NCI-H2227 treated with DMSO at 0.1 percent for 48 hours (cell line): ENCODE results near the gene GRID2.
"Not testable (repeated sequence)": the region's sequence is repeated elsewhere in the genome, so short reads cannot be mapped to it uniquely, and the experiment has no call there.

Source experiments
- DNase-seq: peaks from one replicate; lab custom pipeline; 2025; lab: John Stamatoyannopoulos, UW

Gene GRID2

DNA sequence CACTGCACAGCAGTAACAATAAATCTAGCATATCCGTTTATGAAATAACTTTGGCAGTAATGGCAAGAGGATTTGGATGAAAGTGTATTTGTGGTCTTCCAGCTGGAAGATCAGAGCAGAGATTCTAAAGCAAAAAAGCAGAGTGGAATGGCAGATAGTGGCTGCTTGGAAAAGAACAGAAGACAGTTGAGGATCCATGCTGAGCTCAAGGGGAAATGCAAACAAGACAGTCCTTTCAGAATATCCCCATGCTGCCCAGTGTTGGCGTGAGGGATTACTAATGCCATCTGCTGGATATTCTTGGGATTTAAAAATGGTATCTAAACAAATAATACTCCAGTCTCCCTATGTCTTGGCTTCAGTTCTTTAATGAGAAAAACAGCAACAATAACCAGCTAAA is 895.7 kb downstream of the GRID2 start:
- DNase-seq: peak; percentile 62

DNA sequence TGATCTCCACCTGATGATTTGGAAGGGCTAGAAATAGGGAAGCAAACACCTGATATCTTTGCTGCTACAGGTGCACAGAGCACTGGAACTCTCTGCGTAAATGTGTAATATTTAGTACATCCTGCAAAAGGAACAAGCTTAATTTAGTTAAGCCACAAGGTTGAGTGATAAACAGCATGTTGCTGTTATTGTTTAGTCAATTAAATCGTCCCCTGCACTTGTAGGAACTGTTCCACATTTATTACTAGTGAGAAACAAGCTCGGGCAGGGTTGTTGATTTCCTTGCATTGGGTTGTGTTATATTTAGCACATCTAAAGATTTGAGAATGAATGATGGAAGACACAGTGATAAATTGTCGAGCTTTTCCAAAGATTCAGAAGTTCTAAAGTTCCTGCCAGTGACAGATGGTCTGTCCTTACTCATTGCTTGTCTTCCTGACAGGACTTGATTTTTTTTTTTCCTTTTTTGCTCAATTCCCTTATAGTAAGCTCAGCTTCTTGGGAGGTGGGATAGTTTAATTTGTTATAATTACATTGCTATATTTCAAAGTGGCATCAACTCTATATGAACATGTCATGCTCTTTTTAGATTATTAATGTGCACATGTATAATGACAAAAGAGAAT is 897.8 kb downstream of the GRID2 start:
- DNase-seq: no peak

DNA sequence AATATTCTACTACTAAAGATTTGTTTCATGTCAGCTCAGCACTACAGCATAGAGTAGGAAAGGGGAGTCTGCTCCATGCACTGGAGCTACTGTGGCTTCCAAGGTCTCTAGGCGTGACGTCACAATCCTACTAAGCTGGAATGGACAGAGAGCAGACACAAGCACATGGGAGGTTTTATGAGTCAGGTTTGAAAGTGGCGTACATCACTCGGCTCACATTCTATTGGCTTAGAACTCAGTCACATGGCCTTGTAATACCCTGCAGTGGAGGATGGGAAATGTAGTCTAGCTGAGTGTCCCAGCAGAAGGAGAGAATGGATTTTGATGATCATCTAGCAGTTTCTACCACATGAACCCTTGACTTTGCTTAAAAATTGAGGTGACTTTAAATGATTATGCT is 899.9 kb downstream of the GRID2 start:
- no peak for DNase-seq

DNA sequence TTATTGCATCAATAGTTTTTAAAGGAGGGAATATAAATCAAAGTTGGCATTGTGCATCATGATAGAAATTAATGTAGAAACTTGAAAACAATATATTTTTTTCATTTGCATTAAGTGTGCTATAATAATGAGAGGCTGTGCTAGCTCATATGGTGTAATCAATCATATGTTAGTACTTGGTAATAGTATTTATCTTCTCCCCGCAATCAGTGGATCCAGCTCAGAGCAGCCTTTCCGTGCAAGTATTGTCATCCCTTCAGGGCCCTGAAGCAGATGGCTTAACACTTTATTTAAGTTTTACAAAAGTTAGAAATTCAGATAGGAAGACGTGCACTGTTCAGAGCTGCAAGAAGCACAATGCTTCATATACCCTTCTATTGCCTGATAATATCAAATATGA is 908.5 kb downstream of the GRID2 start:
- DNase-seq: no peak

DNA sequence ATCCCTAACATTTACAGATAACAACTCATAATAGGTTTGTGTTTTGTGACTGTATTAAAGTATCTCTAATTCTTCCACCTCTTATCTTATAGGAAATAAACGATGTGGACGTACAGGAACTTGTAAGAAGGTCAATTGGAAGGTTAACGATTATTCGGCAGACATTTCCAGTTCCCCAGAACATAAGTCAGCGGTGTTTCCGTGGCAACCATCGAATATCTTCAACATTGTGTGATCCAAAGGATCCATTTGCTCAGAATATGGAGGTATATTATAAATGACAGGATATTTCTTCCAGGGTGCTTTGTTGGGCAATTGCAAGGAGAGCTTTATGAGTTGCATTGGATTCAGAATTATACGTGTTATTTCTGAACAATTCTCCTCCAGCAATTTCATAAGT is 912.9 kb downstream of the GRID2 start:
- no peak for DNase-seq

DNA sequence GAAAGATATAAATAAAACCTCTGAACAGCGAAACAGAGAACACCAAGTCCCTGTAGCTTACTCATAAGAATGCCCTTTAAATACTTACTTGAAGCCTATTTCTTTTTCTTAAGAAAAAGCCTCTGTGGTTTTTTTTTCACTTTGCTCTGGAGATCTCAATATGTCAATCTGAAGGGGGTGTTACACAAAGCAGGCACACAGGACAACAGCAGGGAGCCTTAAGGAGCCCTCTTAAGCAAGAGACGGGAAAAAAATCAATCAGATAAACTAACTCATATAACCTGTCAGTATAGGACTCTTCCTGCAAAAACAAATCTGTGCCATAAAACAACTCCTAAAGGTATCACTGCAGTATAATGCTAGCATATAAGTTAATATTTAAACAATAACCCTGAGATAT is 913.7 kb downstream of the GRID2 start:
- DNase-seq: peak; percentile 43

DNA sequence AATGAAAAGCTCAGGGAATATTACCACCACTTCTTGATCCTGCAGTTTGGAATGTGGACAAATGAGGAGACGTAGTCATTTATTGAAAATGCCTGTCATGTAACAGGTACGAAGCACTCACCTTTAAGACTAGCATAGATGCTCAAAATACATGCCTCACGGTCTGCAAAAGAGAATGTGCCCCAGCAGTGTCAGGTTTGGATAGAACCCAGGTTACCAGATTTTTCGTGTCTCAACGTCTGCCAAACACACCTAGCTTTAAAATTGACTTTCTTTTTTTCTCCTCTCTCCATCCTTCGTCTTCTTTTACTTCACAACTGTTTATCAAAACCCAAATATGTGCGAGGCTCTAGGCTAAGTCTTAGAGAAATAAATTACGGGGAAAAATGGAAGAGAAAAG is 918.0 kb downstream of the GRID2 start:
- no peak for DNase-seq

DNA sequence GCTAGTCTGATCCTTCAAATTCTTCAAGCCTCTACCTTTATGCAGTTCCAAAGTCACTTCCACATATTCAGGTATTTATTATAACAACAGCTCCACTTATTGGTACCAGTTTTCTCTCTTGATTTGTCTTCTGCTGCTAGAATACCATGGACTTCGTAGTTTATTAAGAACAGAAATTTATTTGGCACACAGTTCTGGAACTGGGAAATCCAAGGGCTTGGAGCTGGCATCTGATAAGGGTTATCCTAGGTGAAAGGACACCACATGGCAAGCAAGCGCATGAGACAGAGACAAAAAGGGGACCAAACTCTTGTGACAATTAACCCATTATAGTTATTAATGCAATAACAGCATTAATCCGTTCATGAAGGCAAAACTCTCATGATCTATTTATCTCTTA is 924.3 kb downstream of the GRID2 start:
- no peak for DNase-seq

DNA sequence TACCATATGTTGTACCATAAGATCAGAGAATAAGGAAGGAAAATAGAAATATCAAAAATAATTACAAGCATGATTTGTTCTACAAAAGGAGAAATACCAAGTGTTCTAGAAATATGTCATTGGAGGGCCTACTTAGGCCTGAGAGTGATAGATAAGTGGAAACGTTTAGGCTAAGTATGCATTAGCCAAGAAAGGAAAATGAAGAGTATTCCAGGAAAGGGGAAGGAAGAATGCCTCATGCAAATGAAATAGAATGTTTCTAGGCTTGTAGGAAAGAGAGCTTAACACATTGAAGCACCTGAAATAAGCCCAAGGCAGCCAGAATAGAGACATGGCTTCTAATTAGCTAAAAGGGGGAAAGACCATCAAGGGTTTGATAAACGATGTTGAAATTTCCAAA is 929.1 kb downstream of the GRID2 start:
- no peak for DNase-seq

DNA sequence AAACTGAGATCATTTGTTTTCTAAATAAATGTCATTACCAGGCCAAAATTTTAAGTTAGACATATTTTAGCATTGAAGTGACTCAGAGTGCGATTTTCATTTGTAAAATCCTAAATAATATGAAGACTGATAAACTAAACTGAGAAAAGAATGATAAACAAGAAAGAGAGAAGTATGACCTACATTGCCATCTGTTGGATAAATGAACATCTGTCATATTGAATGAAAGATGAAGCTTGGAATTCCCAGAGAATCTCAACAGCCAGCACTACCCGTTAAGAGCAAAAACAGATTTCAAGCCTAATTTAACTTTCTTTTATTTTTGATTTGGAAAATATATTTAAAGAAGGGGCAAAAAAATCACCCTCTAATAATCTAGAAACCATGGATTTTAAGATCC is 933.8 kb downstream of the GRID2 start:
- no peak for DNase-seq

DNA sequence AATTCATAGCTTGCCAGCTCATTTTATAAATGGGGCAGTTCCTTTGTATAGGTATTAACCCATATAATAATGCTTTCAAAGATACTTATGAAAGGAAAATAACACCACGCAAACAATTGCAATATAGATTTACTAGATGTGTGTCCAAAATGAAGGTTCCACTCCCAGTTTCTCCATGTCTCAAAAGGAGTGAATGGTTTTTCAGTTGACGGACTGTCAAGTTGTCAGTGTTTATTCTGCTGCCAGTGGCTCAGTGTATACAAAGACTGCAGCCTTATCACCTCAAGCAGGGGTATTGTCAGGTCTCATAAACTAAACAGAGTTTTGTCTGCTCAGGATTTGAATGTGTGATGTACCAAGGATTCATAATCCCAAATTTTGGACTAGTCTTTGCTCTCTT is 939.5 kb downstream of the GRID2 start:
- DNase-seq: no peak

DNA sequence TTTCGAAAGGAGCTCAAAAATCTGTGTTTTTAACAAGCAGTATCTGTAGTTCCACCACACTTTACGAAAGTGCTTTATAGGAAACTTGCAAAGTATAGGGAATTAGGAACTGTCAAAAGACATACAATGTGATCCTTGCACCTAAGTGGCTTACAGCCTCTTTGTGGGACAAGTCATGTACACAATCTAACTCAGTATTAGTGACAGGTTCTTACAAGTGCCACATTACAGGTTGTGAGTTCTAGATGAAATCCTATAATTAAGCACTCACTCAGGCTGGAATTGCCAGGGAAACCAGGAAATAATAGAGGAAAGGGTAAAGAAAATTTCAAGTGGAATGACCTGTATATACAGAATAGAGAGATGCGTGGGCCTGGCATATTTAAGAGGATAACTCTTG is 957.4 kb downstream of the GRID2 start:
- DNase-seq: peak; percentile 84

DNA sequence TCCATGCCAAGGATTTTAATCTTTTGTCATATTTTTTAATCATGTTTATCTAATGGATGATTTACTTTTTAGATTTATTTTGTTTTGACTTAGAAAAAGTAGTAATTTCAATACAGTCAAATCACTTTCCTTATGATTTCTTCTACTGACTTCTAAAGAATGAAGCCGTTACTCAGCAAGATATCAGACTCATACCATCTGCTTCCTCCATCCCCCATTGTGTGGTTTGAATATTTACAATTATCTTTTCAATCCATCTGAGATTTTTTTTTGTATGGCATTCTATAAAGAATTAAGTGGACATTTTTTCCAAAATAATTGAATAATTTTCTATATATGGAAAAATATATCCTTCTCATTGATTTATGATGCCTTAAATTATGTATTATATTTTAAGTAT is 959.4 kb downstream of the GRID2 start:
- no peak for DNase-seq

DNA sequence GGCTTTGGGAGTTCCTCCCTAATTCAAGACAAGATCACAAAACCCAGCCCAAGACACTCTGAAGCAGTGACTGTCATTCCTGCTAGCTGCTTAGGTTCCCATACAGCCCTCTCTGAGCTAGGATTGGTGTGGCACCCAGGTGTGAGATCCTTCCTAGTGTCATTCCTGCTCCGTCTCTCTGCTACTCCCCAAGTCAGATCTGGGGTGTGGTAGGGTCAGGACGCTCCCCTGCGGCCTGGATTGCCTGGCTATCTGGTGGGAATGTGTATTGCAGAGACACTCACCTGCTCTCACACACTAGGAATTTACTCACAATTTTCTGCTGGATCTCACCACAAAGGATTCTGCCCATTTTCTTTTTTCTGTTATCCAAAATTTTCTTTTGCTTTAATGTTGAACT is 964.0 kb downstream of the GRID2 start:
- no peak for DNase-seq

DNA sequence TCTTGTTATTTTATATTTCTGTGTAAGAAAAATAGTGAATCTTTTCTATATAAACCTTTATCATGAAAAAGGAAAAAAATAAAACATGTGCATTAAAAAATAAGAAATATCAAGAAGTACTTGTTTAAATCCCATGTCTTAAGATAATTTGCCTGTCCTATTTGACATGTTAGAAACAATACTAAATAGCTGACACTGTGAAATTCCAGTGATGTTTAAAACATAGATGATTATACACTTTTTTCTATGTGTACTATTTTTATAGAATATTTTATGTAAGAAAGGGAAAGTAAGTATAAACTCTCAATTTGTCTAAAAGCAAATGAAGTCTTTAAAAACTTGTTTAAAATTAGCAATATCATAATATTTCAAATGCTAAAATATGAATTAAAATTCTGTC is 981.6 kb downstream of the GRID2 start:
- no peak for DNase-seq

DNA sequence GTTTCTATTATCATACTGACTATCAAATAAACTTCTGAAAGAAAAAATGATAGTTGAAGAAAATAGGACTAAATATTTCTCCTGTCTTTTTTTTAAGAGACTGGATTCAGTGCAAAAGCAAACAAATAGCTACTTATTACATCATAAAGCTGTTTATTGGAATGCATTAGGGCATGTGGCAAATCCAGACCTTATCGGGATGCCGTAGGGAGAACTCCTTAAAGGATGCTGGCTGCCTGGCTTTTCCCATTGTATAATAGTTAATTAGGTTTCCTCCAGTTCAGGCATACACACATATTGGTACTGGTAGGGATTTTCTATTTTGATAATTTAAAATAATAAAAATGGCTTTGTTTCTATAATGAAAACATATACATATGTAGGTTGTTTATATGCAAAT is 985.5 kb downstream of the GRID2 start:
- DNase-seq: no peak

DNA sequence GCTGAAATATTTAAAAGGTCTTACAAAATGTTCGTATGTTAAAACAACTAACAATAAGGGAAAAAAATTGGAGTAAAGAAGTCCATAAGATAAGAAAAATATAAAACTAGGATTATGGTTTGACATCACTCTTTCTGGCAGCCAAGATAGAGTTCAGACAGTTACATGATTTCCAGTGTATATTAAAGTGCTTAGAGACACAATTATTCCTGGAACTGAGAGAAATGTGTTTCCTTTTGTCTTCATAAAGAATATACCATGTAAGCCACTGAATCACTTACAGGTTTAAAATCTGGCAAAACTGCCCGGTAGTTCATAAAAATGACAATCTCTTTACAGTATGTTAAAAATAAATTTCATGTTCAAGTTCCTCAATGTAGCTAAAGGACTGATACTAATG is 986.1 kb downstream of the GRID2 start:
- no peak for DNase-seq

DNA sequence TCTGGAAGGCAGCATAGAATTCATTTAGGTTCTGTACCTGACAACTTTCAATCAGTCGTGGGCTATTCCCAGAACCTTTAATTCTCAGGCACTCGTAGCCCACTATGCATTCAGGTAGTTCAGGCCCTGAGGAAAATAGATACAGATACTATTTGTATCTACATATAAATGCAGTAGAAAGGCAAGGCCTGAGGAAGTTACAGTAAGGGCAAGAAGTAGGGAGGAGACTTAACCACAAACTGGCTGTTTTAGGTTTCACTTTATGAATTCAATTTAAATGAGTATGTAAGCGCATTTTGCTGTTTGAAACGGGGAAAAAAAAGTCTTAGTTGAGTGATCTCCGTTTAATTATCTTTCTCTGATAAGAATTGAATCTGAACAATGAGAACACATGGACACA is 995.4 kb downstream of the GRID2 start:
- DNase-seq: no peak

DNA sequence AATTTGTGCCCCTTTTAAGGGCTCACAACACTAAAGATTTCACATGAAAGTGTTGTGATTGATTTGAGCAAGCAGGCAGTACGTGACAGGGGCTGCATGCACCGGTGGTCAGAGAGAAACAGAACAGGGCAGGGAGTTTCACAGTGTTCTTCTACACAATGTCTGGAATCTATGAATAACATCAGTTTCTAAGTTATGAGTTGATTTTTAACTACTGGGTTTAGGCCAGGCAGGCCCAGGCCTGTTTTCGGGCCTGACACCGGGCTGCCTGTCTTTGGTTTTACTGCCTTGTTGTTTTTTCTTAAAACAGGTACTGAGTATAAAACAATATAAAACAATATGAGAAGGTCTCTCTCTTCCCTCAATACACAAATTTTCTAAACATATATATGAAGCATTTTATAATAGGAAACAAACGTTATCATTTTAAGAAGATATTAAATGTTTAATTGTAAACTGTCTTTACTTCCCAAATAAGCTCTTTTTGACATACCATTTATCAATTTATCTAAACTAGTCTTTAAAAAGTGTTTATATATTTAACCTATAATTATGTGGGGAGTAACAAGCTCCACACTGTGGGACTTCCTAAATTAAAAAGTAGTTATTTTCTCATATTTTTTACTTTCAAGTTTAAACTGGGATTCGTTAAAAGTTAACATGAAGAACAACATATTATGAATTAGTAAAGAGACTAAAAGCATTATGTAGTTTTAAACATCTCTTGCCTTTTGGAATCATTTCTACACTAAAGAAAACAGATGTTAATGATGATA is 997.2 kb downstream of the GRID2 start:
- DNase-seq: not testable (repeated sequence)

DNA sequence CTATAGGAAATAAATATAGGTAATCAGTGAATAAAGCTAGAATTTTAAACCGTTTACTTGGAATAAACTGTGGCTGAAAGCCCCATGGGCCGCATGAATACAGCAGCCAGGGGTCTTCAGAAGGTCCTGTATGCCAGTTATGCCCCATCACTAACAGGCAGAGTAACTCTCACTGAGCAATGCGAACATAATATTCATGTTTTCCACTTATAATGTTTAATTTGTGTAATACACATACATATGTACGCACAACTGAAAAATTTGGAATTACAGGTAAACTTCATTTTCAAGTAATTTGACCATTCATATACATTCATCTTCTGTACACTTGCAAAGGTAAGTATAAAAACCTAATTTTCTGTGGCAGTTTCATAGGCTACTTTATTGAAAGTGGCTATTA is 998.5 kb downstream of the GRID2 start:
- no peak for DNase-seq

DNA sequence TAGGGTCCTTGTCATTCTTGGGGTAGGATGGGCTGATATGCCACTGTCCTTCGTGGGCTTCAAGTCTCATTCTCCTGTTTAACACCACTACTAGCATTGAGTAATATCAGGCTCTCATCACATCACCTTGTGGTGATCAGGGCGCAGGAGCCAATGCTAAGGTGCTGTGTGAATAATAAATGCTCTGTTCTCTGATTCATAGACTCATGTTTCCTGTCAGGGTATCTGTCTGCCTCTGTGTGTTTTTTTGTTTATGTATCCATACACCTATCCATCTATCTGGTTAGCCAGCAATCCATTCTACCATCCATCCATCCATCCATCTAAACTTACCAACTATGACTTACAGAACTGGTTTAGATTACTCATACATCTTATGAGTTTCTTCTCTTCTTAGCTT is 999.7 kb downstream of the GRID2 start:
- no peak for DNase-seq

DNA sequence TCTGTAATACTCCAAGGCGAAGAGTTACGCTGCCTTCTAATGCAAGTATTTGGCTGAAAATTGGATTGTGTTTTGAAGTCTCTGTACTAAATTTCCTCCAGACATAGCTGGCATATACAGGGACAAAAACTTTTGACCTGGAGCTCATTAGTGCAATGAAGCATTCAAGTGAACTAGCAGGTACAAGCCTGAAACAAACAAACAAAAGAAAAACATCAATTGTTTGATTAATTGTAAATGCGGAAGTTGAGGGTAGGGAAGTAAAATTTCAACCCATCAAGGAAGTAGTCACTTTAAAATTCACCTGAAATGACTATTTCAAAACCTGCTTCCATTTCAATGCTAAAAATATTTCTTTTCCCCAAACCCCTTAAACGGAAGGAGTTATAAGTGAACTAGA is 1008.5 kb downstream of the GRID2 start:
- DNase-seq: no peak

DNA sequence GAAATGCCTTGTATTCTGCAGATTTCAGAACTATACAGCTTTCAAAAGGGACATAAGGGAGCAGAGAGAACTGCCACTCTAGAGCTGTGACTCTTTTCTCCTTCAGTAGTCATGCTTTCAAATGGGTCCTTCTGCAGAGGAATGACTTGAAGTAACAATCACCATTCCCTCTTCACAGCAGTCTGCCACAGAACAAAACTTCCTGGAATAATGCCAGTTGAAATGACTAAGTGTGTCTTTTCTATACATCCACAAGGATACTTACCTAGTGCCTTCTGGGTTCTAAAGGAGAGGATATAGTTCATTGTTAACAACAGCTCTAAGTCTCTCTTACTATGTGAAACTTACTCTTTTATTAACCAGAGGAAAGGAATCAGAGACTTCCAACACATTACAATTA is 1009.4 kb downstream of the GRID2 start:
- DNase-seq: no peak

DNA sequence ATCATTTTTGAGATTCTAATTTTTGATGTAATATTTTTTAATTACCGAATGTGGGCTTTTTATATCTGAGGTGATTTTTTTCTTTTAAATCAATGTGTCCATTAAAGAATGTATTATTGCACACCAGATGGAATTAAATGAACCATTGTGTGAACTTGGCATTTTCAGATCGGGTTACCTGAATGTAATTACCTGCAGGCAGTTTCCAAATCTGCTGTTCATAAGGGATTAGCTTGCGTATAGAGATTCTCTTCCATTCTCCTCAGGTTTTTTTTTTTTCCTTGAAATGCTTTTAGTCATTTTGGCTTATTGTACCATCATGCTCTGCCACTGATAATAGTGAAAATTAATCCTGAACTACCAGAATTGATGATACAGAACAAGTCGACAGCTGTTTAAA is 1013.3 kb downstream of the GRID2 start:
- DNase-seq: no peak
